GF-D8 (cell line): ENCODE results near the gene ADAMTS2.

Experiments
- DNase-seq: peaks from one replicate; lab custom pipeline; 2025; lab: John Stamatoyannopoulos, UW

ADAMTS2 gene

GRCh38 chr5:179137643-179138567 is 207.4 kb downstream of the ADAMTS2 start:
- no peak for DNase-seq

DNA sequence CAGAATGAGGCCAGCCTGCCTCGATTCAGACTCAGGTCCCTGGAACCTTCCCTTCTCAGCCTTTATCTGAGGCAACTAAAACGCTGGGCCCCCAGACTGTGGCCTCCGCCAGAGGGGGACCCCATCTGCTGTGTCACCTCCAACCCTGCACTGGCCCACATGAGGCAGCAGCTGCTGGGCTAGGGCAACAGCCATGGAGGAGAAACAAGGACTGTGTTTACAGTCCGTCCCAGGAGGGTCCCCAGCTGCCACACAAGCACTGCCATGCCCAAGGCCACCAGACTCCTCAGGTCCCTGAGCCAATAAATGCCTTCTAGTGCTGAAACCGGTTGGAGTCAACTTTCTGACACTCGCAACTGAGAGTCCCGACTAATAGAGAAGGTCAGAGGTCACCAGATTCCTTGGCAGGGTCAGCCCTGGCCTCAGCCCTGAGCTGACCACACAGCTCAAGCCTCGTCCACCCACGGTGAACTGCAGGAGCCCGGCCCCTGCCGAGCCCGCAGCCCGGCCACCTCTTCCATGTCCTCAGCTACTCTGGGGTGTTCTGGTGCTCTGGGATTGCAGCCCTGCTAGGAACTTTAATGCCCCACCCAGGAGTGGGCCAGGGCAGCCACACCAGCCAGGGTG is 208.1 kb downstream of the ADAMTS2 start:
- no peak for DNase-seq

GRCh38 chr5:179135441-179136215 is 209.6 kb downstream of the ADAMTS2 start:
- no peak for DNase-seq

- no peak for DNase-seq
Observed at GRCh38 chr5:179135006-179135405, 210.3 kb downstream of the ADAMTS2 start.

- DNase-seq: no peak
Observed at GRCh38 chr5:179134511-179134910, 210.8 kb downstream of the ADAMTS2 start.

- no peak for DNase-seq
Observed at GRCh38 chr5:179132586-179133355, 212.5 kb downstream of the ADAMTS2 start.

GRCh38 chr5:179131886-179132585 is 213.2 kb downstream of the ADAMTS2 start:
- DNase-seq: no peak

DNA sequence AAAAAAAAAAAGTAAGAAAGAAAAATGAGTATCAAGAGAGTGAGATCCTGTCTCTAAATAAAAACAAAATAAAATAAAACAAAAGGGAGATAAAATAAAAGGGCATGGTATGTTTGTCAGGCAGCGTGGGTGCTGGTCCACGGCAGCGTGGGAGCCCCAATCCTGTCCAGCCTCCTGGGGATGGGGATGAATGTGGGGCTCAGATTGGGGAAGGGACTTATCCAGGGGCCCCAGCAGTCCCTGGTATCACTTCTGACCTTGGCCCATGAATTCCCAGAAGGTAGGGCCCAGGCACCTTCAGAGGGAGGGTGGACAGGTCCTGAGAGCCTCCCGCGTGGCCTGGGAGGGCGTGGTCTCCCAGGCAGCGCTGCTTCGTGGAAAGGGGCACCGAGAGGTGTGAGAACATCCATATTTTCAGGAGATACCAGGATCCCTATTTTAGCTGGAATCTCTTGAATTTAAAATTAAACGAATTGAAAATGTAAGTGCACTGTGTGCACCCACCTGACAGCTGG is 213.9 kb downstream of the ADAMTS2 start:
- DNase-seq: no peak

GRCh38 chr5:179130101-179130681 is 215.1 kb downstream of the ADAMTS2 start:
- no peak for DNase-seq

- DNase-seq: no peak
Observed at GRCh38 chr5:179129607-179130071, 215.6 kb downstream of the ADAMTS2 start.

DNA sequence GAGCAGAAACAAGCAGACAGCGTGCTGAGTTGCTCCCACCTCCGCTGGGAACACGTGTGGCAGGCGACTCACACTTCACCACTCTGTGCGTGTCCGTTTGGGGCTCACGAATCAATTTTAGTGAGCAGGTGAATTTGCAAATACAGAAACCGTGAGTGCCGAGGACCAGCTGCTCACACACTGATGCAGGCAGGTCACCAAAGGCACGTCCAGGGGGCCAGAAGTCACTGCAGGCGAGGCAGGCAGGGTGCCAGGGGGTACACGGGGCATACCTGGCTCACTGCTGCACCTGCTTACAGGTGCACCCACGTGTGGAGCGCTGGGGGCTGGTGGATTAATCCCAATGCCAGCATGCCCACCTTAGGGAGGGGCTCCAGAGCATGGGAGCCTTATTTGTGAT is 216.3 kb downstream of the ADAMTS2 start:
- no peak for DNase-seq

DNA sequence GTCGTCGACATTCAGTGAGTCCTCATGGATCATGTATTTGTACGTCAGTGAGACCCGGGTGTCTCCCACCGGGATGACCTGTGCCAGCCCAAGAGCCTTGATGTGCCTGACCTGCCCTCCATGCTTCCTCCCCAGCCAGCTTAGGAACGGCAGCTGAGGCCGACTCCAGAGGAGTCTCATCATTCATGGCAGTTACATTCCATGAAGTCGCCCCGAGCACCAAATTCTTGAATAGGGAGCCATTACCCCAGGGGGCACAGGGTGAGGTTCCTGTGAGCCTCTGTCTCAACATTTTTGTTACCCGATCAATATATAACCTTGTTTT is 217.3 kb downstream of the ADAMTS2 start:
- DNase-seq: no peak

DNA sequence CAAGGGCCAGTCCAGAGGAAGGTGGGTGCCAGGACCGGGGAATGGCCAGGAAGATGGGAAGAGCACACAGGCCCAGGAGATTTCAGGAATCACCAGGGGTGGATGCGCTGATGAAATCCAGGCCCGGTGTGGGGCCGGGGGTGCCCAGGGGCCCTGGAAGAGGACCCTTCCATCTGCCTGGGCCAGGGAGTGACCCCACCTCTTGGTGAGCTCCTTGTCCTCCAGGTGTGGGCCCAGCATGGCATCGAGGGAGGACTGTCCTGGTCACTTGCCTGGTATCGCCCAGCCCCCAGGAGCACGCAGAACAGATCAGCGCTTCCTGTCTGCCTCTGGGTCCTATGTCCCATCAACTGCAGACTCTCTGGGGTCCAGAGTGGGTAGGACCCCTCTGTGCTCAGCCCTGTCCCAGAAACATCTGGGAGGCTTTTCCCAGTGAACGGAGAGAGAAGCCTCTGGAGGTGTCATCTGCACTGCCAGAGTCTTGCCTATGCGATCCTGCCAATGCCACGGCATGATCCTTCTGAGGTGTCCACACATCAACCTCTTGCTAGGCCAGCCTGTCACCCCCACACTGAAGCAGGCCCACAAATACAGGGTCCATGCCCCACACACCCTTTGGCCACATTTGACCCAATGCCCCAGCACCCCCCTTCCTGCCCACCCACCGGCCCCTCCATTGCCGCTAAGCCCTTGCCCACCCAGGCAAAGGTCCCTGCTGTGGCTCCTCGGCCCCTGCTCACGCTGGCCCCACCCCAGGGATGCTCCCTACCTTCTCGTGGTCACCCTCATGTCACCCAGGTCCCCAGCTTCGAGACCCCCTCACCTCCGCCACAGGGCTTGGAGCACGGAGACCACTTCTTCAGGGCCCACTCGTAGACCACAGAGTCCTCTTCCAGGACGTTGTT is 217.9 kb downstream of the ADAMTS2 start:
- no peak for DNase-seq

DNA sequence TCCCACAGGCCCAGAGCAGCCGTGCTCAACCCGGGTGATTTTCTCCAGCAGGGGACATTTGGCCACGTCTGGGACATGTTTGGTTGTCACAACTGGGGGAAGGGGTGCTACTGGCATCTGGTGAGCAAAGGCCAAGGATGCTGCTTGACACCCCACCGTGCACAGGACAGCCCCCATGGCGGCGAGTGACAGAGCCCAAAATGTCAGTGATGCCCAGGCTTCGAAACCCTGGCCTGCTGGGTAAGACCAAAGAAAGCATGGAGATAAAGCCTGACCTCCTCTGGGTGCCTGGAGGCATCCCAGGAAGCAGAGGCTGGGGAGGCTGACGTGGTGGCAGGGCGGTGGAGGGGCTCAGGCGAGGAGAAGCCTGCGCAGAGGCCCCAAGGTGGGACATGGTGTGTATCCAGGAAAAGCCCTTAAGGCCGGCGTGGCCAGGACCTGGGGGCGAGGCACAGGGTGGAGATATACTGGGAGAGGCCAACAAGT is 218.7 kb downstream of the ADAMTS2 start:
- DNase-seq: no peak

- no peak for DNase-seq
Observed at GRCh38 chr5:179125789-179126505, 219.3 kb downstream of the ADAMTS2 start.

DNA sequence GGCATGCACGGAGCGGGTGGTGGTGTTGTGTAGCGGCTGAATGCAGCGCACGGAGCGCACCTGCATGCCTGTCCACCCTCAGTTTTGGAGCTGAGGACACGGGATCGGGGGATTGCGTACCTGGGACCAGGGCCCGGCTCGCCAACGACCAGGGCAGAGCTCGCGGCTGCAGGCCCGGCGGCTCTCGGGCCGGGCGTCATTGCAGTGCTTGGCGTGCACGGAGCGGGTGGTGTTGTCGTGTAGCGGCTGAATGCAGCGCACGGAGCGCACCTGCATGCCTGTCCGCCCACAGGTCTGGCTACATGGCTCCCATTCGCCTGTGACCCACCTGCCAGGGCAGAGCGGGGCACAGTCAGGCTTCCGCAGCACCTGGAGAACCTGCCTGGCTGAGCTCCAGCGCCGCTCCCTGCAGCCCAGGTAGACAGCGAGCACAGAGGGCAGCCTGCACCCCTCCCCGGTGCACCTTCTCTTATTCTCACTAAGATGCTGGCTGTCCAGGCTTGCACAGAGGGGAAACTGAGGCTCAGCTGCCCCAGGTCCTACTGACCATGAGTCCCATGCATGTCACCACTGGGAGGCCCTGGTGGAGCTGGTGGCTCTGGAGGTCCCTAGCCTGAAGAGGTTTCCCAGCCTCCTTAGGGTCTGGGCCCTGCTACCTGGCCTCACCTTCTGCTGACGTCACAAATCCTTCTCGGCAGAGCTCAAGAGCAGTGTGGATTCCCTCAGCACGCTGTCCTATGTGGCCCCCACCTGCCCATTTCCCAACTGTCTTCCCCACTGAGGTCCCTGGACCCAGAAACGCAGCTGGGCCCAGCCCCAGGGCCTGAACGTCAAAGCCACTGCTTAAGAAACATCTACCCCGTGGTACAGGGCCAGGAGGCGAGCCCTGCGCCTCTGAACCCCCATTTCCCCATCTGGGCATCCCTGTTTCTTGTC is 220.1 kb downstream of the ADAMTS2 start:
- no peak for DNase-seq

DNA sequence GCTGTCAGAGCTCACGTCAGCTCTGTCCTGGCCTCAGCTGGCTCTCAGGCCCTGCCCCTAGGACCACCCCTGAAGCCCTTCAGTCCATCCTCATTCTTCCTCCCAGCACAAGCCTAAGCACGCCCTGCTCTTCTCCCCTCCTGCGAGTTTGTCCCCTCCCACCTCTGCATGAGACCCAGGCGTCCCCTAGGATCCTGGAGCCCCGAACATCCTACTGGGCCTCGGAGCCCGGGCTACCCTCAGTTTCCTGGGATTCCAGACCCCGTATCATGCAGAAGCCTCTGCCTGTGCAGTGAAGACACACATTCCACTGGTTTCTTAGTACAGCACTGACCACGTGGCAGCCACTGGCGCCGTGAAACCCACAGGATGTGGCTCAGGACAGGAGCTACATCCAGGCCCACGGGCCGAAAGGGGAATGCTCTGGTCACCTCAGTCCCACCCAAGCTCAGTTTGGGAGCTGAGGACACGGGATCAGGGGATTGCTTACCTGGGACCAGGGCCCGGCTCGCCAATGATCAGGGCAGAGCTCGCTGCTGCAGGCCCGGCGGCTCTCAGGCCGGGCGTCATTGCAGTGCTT is 220.9 kb downstream of the ADAMTS2 start:
- no peak for DNase-seq
